ENCODE data around the gene CRY1. TPM values are rescaled to one million over a fixed set of nuclear protein-coding genes. Genes with fewer than 3 reads are reported as not detected.

Gene CRY1
- total RNA-seq, 1 experiment from 2014 or later: 23.1 TPM

DNA sequence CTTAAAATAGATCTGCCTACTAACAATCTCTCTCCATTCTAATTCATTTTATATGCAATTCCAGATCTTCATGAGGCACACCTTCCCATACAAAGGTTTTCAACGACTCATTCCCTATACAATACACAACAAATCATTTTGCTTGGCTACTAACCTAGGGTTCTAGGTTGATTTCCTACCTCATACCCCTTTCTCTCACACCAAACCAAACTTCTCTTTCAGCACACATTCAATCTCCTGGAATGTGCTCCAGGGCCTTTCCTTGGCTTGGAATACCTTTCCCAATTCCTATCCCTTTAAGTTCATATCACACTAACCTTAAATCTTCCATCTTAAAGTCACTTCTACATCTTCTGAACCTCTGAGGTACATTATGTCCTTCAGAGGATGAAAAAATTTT lies 67.7 kb downstream of the CRY1 start:
- Mint-ChIP-seq H3K4me3 (no peak overlapping the region), H3K4me1 (peaks cover 8% of the 10 kb centered on the region), H3K9me3 (no peaks in the 10 kb centered on the region), H3K36me3 (no peaks in the 10 kb centered on the region), H3K27me3 (ENCODE audit: low read depth) (no peaks in the 10 kb centered on the region), H3K27ac (no peak overlapping the region)
- 0 out of 2 replicates have a peak, but pooled peaks have one; percentile 41 for ATAC-seq
- POLR2A ChIA-PET: no interaction called here
- DNase-seq (ENCODE audit: low spot score): no peak
- CTCF ChIA-PET: no interaction called here
- TF ChIP-seq JAZF1 (CRISPR knock-in tag; IDR thresholded peaks at IDR 0.05): no peak

DNA sequence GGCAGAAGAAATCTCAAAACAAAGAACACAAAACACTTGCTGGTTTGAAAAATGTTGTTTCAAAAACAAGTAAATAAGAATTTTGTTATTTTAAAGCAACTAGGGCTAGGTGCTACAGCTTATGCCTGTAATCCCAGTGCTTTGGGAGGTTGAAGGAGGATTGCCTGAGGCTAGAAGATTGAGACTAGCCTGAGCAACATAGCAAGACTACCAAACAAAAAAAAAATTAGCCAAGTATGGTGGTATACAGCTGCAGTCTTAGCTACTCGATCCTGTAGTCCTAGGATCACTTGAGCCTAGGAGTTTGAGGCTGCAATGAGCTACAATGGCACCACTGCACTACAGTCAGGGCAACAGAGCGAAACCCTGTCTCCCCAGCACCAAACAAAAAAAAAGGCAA lies 73.8 kb downstream of the CRY1 start:
- H3K9me3 Mint-ChIP-seq: no peaks in the 10 kb centered on the region
- no peaks in the 10 kb centered on the region for H3K27me3 Mint-ChIP-seq (ENCODE audit: low read depth)
- no peak overlapping the region for H3K4me3 Mint-ChIP-seq
- DNase-seq (ENCODE audit: low spot score) (no peak), ATAC-seq (no peak)
- H3K27ac Mint-ChIP-seq: no peak overlapping the region
- CTCF ChIA-PET: no interaction called here
- TF ChIP-seq GABPB1 (CRISPR knock-in tag; IDR thresholded peaks at IDR 0.05): no peak
- TF ChIP-seq, protein P1, sequence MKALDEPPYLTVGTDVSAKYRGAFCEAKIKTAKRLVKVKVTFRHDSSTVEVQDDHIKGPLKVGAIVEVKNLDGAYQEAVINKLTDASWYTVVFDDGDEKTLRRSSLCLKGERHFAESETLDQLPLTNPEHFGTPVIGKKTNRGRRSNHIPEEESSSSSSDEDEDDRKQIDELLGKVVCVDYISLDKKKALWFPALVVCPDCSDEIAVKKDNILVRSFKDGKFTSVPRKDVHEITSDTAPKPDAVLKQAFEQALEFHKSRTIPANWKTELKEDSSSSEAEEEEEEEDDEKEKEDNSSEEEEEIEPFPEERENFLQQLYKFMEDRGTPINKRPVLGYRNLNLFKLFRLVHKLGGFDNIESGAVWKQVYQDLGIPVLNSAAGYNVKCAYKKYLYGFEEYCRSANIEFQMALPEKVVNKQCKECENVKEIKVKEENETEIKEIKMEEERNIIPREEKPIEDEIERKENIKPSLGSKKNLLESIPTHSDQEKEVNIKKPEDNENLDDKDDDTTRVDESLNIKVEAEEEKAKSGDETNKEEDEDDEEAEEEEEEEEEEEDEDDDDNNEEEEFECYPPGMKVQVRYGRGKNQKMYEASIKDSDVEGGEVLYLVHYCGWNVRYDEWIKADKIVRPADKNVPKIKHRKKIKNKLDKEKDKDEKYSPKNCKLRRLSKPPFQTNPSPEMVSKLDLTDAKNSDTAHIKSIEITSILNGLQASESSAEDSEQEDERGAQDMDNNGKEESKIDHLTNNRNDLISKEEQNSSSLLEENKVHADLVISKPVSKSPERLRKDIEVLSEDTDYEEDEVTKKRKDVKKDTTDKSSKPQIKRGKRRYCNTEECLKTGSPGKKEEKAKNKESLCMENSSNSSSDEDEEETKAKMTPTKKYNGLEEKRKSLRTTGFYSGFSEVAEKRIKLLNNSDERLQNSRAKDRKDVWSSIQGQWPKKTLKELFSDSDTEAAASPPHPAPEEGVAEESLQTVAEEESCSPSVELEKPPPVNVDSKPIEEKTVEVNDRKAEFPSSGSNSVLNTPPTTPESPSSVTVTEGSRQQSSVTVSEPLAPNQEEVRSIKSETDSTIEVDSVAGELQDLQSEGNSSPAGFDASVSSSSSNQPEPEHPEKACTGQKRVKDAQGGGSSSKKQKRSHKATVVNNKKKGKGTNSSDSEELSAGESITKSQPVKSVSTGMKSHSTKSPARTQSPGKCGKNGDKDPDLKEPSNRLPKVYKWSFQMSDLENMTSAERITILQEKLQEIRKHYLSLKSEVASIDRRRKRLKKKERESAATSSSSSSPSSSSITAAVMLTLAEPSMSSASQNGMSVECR (CRISPR knock-in tag; IDR thresholded peaks at IDR 0.05; ENCODE audit: borderline replicate concordance): no peak
- TF ChIP-seq, protein P2, sequence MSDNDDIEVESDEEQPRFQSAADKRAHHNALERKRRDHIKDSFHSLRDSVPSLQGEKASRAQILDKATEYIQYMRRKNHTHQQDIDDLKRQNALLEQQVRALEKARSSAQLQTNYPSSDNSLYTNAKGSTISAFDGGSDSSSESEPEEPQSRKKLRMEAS (CRISPR knock-in tag; IDR thresholded peaks at IDR 0.05): no peak
- TF ChIP-seq TEAD1 (CRISPR knock-in tag; IDR thresholded peaks at IDR 0.05): no peak
- no peak for TF ChIP-seq ESRRA (CRISPR knock-in tag; IDR thresholded peaks at IDR 0.05; ENCODE audit: borderline replicate concordance)
- TF ChIP-seq, protein P3, sequence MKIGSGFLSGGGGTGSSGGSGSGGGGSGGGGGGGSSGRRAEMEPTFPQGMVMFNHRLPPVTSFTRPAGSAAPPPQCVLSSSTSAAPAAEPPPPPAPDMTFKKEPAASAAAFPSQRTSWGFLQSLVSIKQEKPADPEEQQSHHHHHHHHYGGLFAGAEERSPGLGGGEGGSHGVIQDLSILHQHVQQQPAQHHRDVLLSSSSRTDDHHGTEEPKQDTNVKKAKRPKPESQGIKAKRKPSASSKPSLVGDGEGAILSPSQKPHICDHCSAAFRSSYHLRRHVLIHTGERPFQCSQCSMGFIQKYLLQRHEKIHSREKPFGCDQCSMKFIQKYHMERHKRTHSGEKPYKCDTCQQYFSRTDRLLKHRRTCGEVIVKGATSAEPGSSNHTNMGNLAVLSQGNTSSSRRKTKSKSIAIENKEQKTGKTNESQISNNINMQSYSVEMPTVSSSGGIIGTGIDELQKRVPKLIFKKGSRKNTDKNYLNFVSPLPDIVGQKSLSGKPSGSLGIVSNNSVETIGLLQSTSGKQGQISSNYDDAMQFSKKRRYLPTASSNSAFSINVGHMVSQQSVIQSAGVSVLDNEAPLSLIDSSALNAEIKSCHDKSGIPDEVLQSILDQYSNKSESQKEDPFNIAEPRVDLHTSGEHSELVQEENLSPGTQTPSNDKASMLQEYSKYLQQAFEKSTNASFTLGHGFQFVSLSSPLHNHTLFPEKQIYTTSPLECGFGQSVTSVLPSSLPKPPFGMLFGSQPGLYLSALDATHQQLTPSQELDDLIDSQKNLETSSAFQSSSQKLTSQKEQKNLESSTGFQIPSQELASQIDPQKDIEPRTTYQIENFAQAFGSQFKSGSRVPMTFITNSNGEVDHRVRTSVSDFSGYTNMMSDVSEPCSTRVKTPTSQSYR (CRISPR knock-in tag; IDR thresholded peaks at IDR 0.05): no peak
- TF ChIP-seq, protein P4, sequence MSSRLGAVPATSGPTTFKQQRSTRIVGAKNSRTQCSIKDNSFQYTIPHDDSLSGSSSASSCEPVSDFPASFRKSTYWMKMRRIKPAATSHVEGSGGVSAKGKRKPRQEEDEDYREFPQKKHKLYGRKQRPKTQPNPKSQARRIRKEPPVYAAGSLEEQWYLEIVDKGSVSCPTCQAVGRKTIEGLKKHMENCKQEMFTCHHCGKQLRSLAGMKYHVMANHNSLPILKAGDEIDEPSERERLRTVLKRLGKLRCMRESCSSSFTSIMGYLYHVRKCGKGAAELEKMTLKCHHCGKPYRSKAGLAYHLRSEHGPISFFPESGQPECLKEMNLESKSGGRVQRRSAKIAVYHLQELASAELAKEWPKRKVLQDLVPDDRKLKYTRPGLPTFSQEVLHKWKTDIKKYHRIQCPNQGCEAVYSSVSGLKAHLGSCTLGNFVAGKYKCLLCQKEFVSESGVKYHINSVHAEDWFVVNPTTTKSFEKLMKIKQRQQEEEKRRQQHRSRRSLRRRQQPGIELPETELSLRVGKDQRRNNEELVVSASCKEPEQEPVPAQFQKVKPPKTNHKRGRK (CRISPR knock-in tag; IDR thresholded peaks at IDR 0.05; ENCODE audit: borderline replicate concordance): no peak
- TF ChIP-seq, protein P5, sequence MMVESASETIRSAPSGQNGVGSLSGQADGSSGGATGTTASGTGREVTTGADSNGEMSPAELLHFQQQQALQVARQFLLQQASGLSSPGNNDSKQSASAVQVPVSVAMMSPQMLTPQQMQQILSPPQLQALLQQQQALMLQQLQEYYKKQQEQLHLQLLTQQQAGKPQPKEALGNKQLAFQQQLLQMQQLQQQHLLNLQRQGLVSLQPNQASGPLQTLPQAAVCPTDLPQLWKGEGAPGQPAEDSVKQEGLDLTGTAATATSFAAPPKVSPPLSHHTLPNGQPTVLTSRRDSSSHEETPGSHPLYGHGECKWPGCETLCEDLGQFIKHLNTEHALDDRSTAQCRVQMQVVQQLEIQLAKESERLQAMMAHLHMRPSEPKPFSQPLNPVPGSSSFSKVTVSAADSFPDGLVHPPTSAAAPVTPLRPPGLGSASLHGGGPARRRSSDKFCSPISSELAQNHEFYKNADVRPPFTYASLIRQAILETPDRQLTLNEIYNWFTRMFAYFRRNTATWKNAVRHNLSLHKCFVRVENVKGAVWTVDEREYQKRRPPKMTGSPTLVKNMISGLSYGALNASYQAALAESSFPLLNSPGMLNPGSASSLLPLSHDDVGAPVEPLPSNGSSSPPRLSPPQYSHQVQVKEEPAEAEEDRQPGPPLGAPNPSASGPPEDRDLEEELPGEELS (CRISPR knock-in tag; IDR thresholded peaks at IDR 0.05): no peak
- no peak for TF ChIP-seq ZNF138 (CRISPR knock-in tag; conservative IDR thresholded peaks at IDR 0.05)
- TF ChIP-seq KAT7 (CRISPR knock-in tag; IDR thresholded peaks at IDR 0.05; ENCODE audit: borderline replicate concordance): no peak
- TF ChIP-seq, protein P6, sequence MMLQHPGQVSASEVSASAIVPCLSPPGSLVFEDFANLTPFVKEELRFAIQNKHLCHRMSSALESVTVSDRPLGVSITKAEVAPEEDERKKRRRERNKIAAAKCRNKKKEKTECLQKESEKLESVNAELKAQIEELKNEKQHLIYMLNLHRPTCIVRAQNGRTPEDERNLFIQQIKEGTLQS (CRISPR knock-in tag; conservative IDR thresholded peaks at IDR 0.05): no peak
- TF ChIP-seq NFE2L1 (CRISPR knock-in tag; IDR thresholded peaks at IDR 0.05): no peak
- no peak for TF ChIP-seq NR1H2 (CRISPR knock-in tag; IDR thresholded peaks at IDR 0.05)
- no peak for TF ChIP-seq SP1 (CRISPR knock-in tag; conservative IDR thresholded peaks at IDR 0.05)
- TF ChIP-seq EMX1 (CRISPR knock-in tag; IDR thresholded peaks at IDR 0.05): no peak
- no peaks in the 10 kb centered on the region for H3K36me3 Mint-ChIP-seq
- POLR2A ChIA-PET: no interaction called here
- no peaks in the 10 kb centered on the region for H3K4me1 Mint-ChIP-seq

Data from WTC11 (cell line).